ENCODE measurements around the gene FHAD1.

DNA sequence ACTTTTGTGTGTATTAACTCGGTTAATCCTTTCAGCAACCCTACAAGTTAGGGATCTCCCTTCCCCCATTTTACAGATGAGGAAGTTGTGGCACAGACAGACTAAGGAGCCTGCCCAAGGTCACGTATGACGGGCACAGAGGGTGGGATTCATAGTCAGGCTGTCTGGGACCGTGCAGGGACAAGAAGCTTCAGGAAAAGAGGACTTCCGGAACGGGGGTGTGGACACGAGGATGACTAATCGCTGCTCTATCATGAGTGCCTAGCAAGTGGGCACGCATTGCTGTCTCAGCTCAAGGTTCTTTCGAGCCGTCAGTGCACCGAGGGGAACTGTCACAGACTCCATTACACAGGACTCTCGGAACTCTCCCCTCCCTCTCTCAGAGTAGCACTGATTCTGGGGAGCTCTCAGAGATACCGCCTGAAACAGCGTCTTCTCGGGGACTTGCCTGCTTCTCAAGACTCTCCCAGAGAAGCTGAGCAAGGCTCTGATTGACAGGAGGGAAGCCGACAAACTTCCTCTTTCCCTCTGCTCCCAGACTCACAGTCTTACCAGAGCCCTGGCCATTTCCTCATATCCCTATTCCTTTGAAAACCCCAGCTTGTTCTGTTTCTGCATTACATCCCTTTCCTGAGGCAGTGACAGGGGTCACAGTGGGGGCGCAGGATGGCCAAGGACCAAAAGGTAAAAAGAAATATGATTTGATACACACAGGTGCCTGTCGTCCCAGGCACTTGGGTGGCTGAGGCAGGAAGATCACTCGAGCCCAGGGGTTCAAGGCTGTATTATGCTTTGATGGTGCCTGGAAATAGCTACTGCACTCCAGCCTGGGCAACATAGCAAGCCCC lies 14.4 kb downstream of the FHAD1 start:
- TF ChIP-seq CTCF (conservative IDR thresholded peaks at IDR 0.05 in 1 of 2, IDR thresholded peaks at IDR 0.05 in 1 of 2; ENCODE audit: extremely low read depth in 1 of 2, insufficient read depth in 1 of 2, low read depth in 1 of 2, low read length in 2 of 2) (no peak), EZH2 (IDR thresholded peaks at IDR 0.05; ENCODE audit: borderline replicate concordance, low read length) (no peak)

Measured in mammary epithelial cell (primary cell).